ENCODE data around the gene NUDT16L1. TPM values are rescaled to one million over a fixed set of nuclear protein-coding genes. Genes with fewer than 3 reads are reported as not detected.

Gene NUDT16L1
- total and polyA plus RNA-seq, 2 of the 13 experiments (the other 11 are each of a cell fraction or from before 2014, with no cell fraction given), result 28.0 to 40.5 TPM

GRCh38 chr16:4734063-4734729 lies 40.8 kb downstream of the NUDT16L1 start, which contains the start of the genes ANKS3 and DNAAF8 (continued):
- TF ChIP-seq TFE3 (CRISPR knock-in tag; IDR thresholded peaks at IDR 0.05) (0 out of 2 replicates have a peak, but pooled peaks have one; percentile 39), DMTF1 (CRISPR knock-in tag; IDR thresholded peaks at IDR 0.05) (no peak), ZNF468 (CRISPR knock-in tag; IDR thresholded peaks at IDR 0.05) (no peak), ZNF335 (CRISPR knock-in tag; IDR thresholded peaks at IDR 0.05) (no peak), CHD2 (IDR thresholded peaks at IDR 0.05; ENCODE audit: low read depth, low read length) (peak; percentile 44; the same call in 1 of the 2 replicates), ZNF383 (CRISPR knock-in tag; IDR thresholded peaks at IDR 0.05; ENCODE audit: borderline replicate concordance) (no peak), SAP130 (CRISPR knock-in tag; IDR thresholded peaks at IDR 0.05; ENCODE audit: low read depth) (peak; percentile 99), KLF9 (CRISPR knock-in tag; IDR thresholded peaks at IDR 0.05; ENCODE audit: low read depth) (no peak), GABPA (IDR thresholded peaks at IDR 0.05; ENCODE audit: low read depth, low read length) (peak; percentile 96), GABPA (CRISPR knock-in tag; IDR thresholded peaks at IDR 0.05; ENCODE audit: low read depth) (peak; percentile 92), HOXD1 (CRISPR knock-in tag; IDR thresholded peaks at IDR 0.05) (peak; percentile 69), ZNF646 (CRISPR knock-in tag; IDR thresholded peaks at IDR 0.05) (no peak), ZXDC (CRISPR knock-in tag; IDR thresholded peaks at IDR 0.05) (peak; percentile 59; the same call in 1 of the 2 replicates)
- TF ChIP-seq, protein P1, sequence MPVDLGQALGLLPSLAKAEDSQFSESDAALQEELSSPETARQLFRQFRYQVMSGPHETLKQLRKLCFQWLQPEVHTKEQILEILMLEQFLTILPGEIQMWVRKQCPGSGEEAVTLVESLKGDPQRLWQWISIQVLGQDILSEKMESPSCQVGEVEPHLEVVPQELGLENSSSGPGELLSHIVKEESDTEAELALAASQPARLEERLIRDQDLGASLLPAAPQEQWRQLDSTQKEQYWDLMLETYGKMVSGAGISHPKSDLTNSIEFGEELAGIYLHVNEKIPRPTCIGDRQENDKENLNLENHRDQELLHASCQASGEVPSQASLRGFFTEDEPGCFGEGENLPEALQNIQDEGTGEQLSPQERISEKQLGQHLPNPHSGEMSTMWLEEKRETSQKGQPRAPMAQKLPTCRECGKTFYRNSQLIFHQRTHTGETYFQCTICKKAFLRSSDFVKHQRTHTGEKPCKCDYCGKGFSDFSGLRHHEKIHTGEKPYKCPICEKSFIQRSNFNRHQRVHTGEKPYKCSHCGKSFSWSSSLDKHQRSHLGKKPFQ (CRISPR knock-in tag; IDR thresholded peaks at IDR 0.05; ENCODE audit: insufficient replicate concordance), result no peak

All from HepG2 (cell line).